SU-DHL-6 (cell line): ENCODE measurements around the gene SYNJ2.
"Not testable (repeated sequence)": the region's sequence is repeated elsewhere in the genome, so short reads cannot be mapped to it uniquely, and the experiment has no call there.

Source experiments
- H2AFZ ChIP-seq: fragments of 200-600 bp; sonication (generic); 2 replicates; pipeline ENCODE4 v1.6.1; 2014; ENCODE audit warnings: low read depth, mild to moderate bottlenecking, moderate library complexity, mixed read lengths, antibody characterized with exemption, low read length; ENCODE audit not compliant: severe bottlenecking
- H3F3A ChIP-seq: fragments of 200-600 bp; shearing (Covaris generic); 2 replicates; pipeline ENCODE4 v1.6.0; 2016; ENCODE audit warnings: antibody characterized with exemption, mild to moderate bottlenecking; ENCODE audit not compliant: insufficient read depth
- H3K27ac ChIP-seq: fragments of 200-600 bp; sonication (generic); 2 replicates; pipeline ENCODE4 v1.5.1; 2016; ENCODE audit warnings: low read depth, mild to moderate bottlenecking, low read length, moderate library complexity, mixed read lengths
- H3K27me3 ChIP-seq: fragments of 200-600 bp; sonication (generic), shearing (Covaris generic); 2 replicates; pipeline ENCODE4 v1.6.0; 2014; ENCODE audit warnings: mild to moderate bottlenecking, low read length
- H3K36me3 ChIP-seq: fragments of 200-600 bp; sonication (generic); 2 replicates; pipeline ENCODE4 v1.6.1; 2014; ENCODE audit warnings: mild to moderate bottlenecking, low read length, mixed read lengths
- H3K4me2 ChIP-seq: fragments of 300-600, 200-600 bp; shearing (Covaris generic), sonication (generic); 2 replicates; pipeline ENCODE4 v1.6.0; 2014; ENCODE audit warnings: low read length, low read depth, mild to moderate bottlenecking; ENCODE audit not compliant: poor library complexity, severe bottlenecking
- H3K4me3 ChIP-seq: fragments of 200-600 bp; sonication (generic); 2 replicates; pipeline ENCODE4 v1.5.1; 2014; ENCODE audit warnings: antibody characterized with exemption, low read length, mild to moderate bottlenecking, mixed read lengths; ENCODE audit not compliant: insufficient read depth, poor library complexity, severe bottlenecking
- H3K79me2 ChIP-seq: fragments of 200-600 bp; sonication (generic); 2 replicates; pipeline ENCODE4 v1.6.1; 2014; ENCODE audit warnings: mild to moderate bottlenecking, low read length, moderate library complexity; ENCODE audit not compliant: insufficient read depth
- H3K9ac ChIP-seq: fragments of 200-600 bp; sonication (generic); 2 replicates; pipeline ENCODE4 v1.7.0; 2014; ENCODE audit warnings: mild to moderate bottlenecking, low read length
- H3K9me2 ChIP-seq: fragments of 200-600 bp; sonication (generic); replicated peaks from 2 replicates; pipeline ENCODE4 v1.6.1; 2014; ENCODE audit warnings: low read length; ENCODE audit not compliant: insufficient read depth
- H3K9me3 ChIP-seq: fragments of 200-600 bp; sonication (generic); 2 replicates; pipeline ENCODE4 v1.6.1; 2014; ENCODE audit warnings: low read length, mixed read lengths; ENCODE audit not compliant: insufficient read depth
- H4K20me1 ChIP-seq: fragments of 200-600 bp; sonication (generic); 2 replicates; pipeline ENCODE4 v1.6.1; 2014; ENCODE audit warnings: low read depth, mild to moderate bottlenecking, antibody characterized with exemption, low read length, moderate library complexity, mixed read lengths
- CTCF ChIP-seq: fragments of 200-600 bp; sonication (generic); IDR thresholded peaks from one replicate; pipeline ENCODE4 v1.5.1; 2017; ENCODE audit warnings: antibody characterized with exemption, mild to moderate bottlenecking, low read length, moderate library complexity; ENCODE audit not compliant: insufficient read depth, poor library complexity, severe bottlenecking
- EZH2phosphoT487 ChIP-seq: fragments of 200-600 bp; sonication (generic), shearing (Covaris generic); conservative IDR thresholded peaks from 2 replicates; pipeline ENCODE4 v1.6.1; 2018; ENCODE audit warnings: mild to moderate bottlenecking, antibody characterized with exemption, low read length, moderate library complexity, mixed read lengths

SYNJ2 gene

GRCh38 chr6:157946053-157946617 is 35.5 kb upstream of the SYNJ2 start:
- Histone ChIP-seq H3K27me3 (0 out of 2 replicates have a peak, but pooled peaks cover 2% of the 10 kb centered on the region), H3K36me3 (no peaks in the 10 kb centered on the region), H3K79me2 (no peaks in the 10 kb centered on the region), H3K9me2 (no peaks in the 10 kb centered on the region), H2AFZ (no peak overlapping the region), H3K27ac (no peak overlapping the region), H3K9ac (no peak overlapping the region), H3K4me3 (no peak overlapping the region), H3F3A (no peaks in the 10 kb centered on the region), H4K20me1 (no peaks in the 10 kb centered on the region), H3K9me3 (no peaks in the 10 kb centered on the region), H3K4me2 (no peak overlapping the region)
- TF ChIP-seq CTCF = no peak

- no peak overlapping the region for H3K27ac ChIP-seq
- no peak overlapping the region for H2AFZ ChIP-seq
- H3F3A ChIP-seq = no peaks in the 10 kb centered on the region
- H3K79me2 ChIP-seq = no peaks in the 10 kb centered on the region
- H3K27me3 ChIP-seq = 0 out of 2 replicates have a peak, but pooled peaks cover 2% of the 10 kb centered on the region
- no peak overlapping the region for H3K9ac ChIP-seq
- H3K9me2 ChIP-seq = no peaks in the 10 kb centered on the region
- no peak overlapping the region for H3K4me3 ChIP-seq
- H3K9me3 ChIP-seq = no peaks in the 10 kb centered on the region
- H3K4me2 ChIP-seq = no peak overlapping the region
- no peak for TF ChIP-seq EZH2phosphoT487
- TF ChIP-seq CTCF = peak; percentile 29
- no peaks in the 10 kb centered on the region for H3K36me3 ChIP-seq
- H4K20me1 ChIP-seq = no peaks in the 10 kb centered on the region
Measured at GRCh38 chr6:157946865-157947532, 34.7 kb upstream of the SYNJ2 start.

DNA sequence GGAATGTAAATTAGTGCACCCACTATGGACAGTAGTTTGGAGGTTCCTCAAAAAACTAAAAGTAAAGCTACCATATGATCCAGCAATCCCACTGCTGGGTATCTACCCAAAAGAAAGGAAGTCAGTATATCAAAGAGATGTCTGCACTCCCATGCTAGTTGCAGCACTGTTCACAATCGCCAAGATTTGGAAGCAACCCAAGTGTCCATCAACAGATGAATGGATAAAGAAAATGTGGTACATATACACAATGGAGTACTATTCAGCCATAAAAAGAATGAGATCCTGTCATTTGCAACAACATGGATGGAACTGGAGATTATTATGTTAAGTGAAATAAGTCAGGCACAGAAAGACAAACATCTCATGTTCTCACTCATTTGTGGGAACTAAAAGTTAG is 30.8 kb upstream of the SYNJ2 start:
- not testable (repeated sequence) for H3K4me2 ChIP-seq, H3K9ac ChIP-seq, H3K79me2 ChIP-seq, H3K4me3 ChIP-seq, H3K27ac ChIP-seq, H3K9me3 ChIP-seq, H3K9me2 ChIP-seq, H3K27me3 ChIP-seq, H3F3A ChIP-seq, H2AFZ ChIP-seq, H4K20me1 ChIP-seq, H3K36me3 ChIP-seq

- H3K4me2 ChIP-seq = no peak overlapping the region
- TF ChIP-seq EZH2phosphoT487 (no peak), CTCF (no peak)
- no peak overlapping the region for H3K4me3 ChIP-seq
Measured at GRCh38 chr6:157951828-157952227, 29.8 kb upstream of the SYNJ2 start.

More at GRCh38 chr6:157951828-157952227, 29.8 kb upstream of the SYNJ2 start:
- H3K9ac ChIP-seq = no peak overlapping the region
- H3K27ac ChIP-seq = no peak overlapping the region
- no peaks in the 10 kb centered on the region for H3K79me2 ChIP-seq
- H4K20me1 ChIP-seq = no peaks in the 10 kb centered on the region
- no peaks in the 10 kb centered on the region for H3K9me3 ChIP-seq
- no peaks in the 10 kb centered on the region for H3K36me3 ChIP-seq
- no peaks in the 10 kb centered on the region for H3K9me2 ChIP-seq
- H2AFZ ChIP-seq = no peak overlapping the region
- 0 out of 2 replicates have a peak, but pooled peaks cover 2% of the 10 kb centered on the region for H3K27me3 ChIP-seq
- H3F3A ChIP-seq = no peaks in the 10 kb centered on the region
